Measurements from ENCODE around the gene LINC00632. TPM values are rescaled to one million over a fixed set of nuclear protein-coding genes. Genes with fewer than 3 reads are reported as not detected.
A peak's percentile ranks its signal among the peaks of the same experiment; 100 is the strongest.

LINC00632 gene
- total RNA-seq, 3 donors from 2014 or later = 90.1 to 616 (median 133) TPM

GRCh38 chrX:140817943-140818342 is 108.4 kb downstream of the LINC00632 start:
- H3K36me3 ChIP-seq = no peaks in the 10 kb centered on the region
- DNase-seq (ENCODE audit: low spot score in 2 of 2) = no peak
- H3K27ac ChIP-seq = no peak overlapping the region
- no peak overlapping the region for H3K4me3 ChIP-seq
- intact Hi-C loops (cut with DNase I; ENCODE audit: low total_unique reads) = no loop called here
- TF ChIP-seq POLR2A (IDR thresholded peaks at IDR 0.05) = no peak
- TF ChIP-seq, protein P1, sequence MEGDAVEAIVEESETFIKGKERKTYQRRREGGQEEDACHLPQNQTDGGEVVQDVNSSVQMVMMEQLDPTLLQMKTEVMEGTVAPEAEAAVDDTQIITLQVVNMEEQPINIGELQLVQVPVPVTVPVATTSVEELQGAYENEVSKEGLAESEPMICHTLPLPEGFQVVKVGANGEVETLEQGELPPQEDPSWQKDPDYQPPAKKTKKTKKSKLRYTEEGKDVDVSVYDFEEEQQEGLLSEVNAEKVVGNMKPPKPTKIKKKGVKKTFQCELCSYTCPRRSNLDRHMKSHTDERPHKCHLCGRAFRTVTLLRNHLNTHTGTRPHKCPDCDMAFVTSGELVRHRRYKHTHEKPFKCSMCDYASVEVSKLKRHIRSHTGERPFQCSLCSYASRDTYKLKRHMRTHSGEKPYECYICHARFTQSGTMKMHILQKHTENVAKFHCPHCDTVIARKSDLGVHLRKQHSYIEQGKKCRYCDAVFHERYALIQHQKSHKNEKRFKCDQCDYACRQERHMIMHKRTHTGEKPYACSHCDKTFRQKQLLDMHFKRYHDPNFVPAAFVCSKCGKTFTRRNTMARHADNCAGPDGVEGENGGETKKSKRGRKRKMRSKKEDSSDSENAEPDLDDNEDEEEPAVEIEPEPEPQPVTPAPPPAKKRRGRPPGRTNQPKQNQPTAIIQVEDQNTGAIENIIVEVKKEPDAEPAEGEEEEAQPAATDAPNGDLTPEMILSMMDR (IDR thresholded peaks at IDR 0.05) = peak in 1 of 3 donors; percentile 27
- no peaks in the 10 kb centered on the region for H3K4me1 ChIP-seq
- H3K9me3 ChIP-seq = peaks cover 0 to 5% of the 10 kb centered on the region in 2 donors
- peaks cover 0 to 12% of the 10 kb centered on the region in 2 donors for H3K27me3 ChIP-seq

DNA sequence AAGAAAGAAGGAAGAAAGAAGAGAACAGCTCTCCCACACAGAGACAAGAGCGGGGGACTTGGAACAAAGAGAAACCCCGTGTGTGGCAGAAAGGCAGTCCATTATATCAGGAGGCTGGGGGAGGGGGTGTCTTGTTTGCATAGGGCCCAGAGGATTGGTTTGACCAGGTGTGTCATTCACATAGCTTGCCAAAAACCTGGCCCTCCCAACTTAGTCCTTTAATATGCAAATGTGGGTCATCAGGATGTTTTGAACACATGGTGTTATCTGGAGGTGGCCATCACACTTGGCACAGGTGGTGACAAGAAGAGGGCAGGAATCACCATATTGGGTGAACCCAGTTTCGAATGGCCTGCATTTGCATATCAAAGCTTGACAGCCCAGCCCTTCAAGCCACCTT is 111.7 kb downstream of the LINC00632 start:
- Histone ChIP-seq H3K9me3 (no peaks in the 10 kb centered on the region), H3K27me3 (peaks cover 0 to 20% of the 10 kb centered on the region in 2 donors), H3K36me3 (no peaks in the 10 kb centered on the region), H3K4me3 (no peak overlapping the region), H3K4me1 (no peaks in the 10 kb centered on the region), H3K27ac (no peak overlapping the region)
- intact Hi-C loops (cut with DNase I; ENCODE audit: low total_unique reads) = no loop called here
- DNase-seq (ENCODE audit: low spot score in 2 of 2) = no peak
- TF ChIP-seq, protein P1 (IDR thresholded peaks at IDR 0.05) = no peak
- TF ChIP-seq POLR2A (IDR thresholded peaks at IDR 0.05) = no peak
- TF ChIP-seq POLR2AphosphoS5 (IDR thresholded peaks at IDR 0.05) = no peak

GRCh38 chrX:140822184-140822583 is 112.6 kb downstream of the LINC00632 start:
- no peaks in the 10 kb centered on the region for H3K4me1 ChIP-seq
- TF ChIP-seq POLR2A (IDR thresholded peaks at IDR 0.05) (no peak), POLR2AphosphoS5 (IDR thresholded peaks at IDR 0.05) (no peak)
- TF ChIP-seq, protein P1 (IDR thresholded peaks at IDR 0.05) = no peak
- H3K9me3 ChIP-seq = no peaks in the 10 kb centered on the region
- H3K27me3 ChIP-seq = peaks cover 0 to 20% of the 10 kb centered on the region in 2 donors
- intact Hi-C loops (cut with DNase I; ENCODE audit: low total_unique reads) = no loop called here
- H3K36me3 ChIP-seq = no peaks in the 10 kb centered on the region
- no peak overlapping the region for H3K27ac ChIP-seq
- no peak overlapping the region for H3K4me3 ChIP-seq
- no peak for DNase-seq (ENCODE audit: low spot score in 2 of 2)

GRCh38 chrX:140822861-140823260 is 113.3 kb downstream of the LINC00632 start:
- no peak for DNase-seq (ENCODE audit: low spot score in 2 of 2)
- TF ChIP-seq POLR2AphosphoS5 (IDR thresholded peaks at IDR 0.05) = no peak

DNA sequence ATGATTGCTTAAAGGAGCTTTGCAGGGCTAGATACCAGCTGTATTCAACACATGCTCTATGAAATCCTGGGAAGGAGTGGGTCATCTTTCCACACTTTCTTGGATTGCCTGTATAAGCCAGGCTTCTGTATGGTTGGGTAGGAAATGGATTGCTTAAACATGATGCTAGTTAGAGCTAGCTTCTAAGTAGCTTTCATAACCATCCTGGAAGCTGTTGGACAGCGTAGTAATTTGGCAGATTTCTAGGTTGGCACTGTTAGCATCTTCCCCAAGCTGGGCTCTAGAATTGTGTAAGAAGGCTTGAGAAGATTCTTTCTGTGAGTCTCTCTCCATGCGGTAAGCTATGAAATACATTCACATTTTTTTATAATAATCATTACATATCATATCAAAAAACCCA is 127.3 kb downstream of the LINC00632 start:
- intact Hi-C loops (cut with DNase I; ENCODE audit: low total_unique reads) = no loop called here
- Histone ChIP-seq H3K27ac (no peak overlapping the region), H3K4me3 (no peak overlapping the region), H3K27me3 (peaks cover 0 to 13% of the 10 kb centered on the region in 2 donors), H3K9me3 (no peaks in the 10 kb centered on the region), H3K36me3 (no peaks in the 10 kb centered on the region), H3K4me1 (no peaks in the 10 kb centered on the region)
- DNase-seq (ENCODE audit: low spot score in 2 of 2) = no peak
- TF ChIP-seq, protein P1 (IDR thresholded peaks at IDR 0.05) = no peak
- TF ChIP-seq POLR2AphosphoS5 (IDR thresholded peaks at IDR 0.05) = no peak
- TF ChIP-seq POLR2A (IDR thresholded peaks at IDR 0.05) = no peak

More at GRCh38 chrX:140822861-140823260, 113.3 kb downstream of the LINC00632 start:
- no peak overlapping the region for H3K4me3 ChIP-seq
- no peaks in the 10 kb centered on the region for H3K9me3 ChIP-seq
- H3K27ac ChIP-seq = no peak overlapping the region
- intact Hi-C loops (cut with DNase I; ENCODE audit: low total_unique reads) = no loop called here
- H3K4me1 ChIP-seq = no peaks in the 10 kb centered on the region
- H3K36me3 ChIP-seq = no peaks in the 10 kb centered on the region
- H3K27me3 ChIP-seq = peaks cover 0 to 15% of the 10 kb centered on the region in 2 donors

Other genes starting within 250 kb of the LINC00632 start
- not detected for gene SOX3, start 204.7 kb upstream of the LINC00632 start, total RNA-seq

All from breast epithelium (tissue), 4 donors.